Keratinocyte (primary cell): Measurements from ENCODE around the gene HOXD8. TPM values are rescaled to one million over a fixed set of nuclear protein-coding genes. Genes with fewer than 3 reads are reported as not detected.

Experiments used
- DNase-seq: peaks from one replicate; pipeline ENCODE4 v3.0.0-alpha.2; 2011; ENCODE audit warnings: low read depth, missing footprints, low spot score
- FAIRE-seq: peaks from 2 replicates; lab custom pipeline; 2011; peaks lifted over from hg19 to GRCh38; lab: Jason Lieb, UNC
- H2AFZ ChIP-seq: 2 replicates; pipeline ENCODE4 v1.6.0; 2012; ENCODE audit warnings: low read length, control low read depth, inconsistent platforms; ENCODE audit not compliant: control insufficient read depth
- H3K27ac ChIP-seq: 2 replicates; pipeline ENCODE4 v1.5.1; 2011; ENCODE audit warnings: low read length; ENCODE audit not compliant: control insufficient read depth, insufficient read depth
- H3K27me3 ChIP-seq: 3 replicates; pipeline ENCODE4 v1.6.0; 2011; ENCODE audit warnings: low read length; ENCODE audit not compliant: control insufficient read depth, insufficient read depth; ENCODE audit errors: extremely low read depth
- H3K36me3 ChIP-seq, 2 experiments: 2 replicates in 1 of 2; 3 replicates in 1 of 2; pipeline ENCODE4 v1.5.1; 2011; ENCODE audit warnings: low read length in 2 of 2, mild to moderate bottlenecking in 1 of 2; ENCODE audit not compliant: control insufficient read depth in 2 of 2, insufficient read depth in 2 of 2; ENCODE audit errors: extremely low read depth in 1 of 2
- H3K4me1 ChIP-seq: 3 replicates; pipeline ENCODE4 v1.5.1; 2011; ENCODE audit warnings: low read length; ENCODE audit not compliant: control insufficient read depth, insufficient read depth; ENCODE audit errors: extremely low read depth
- H3K4me2 ChIP-seq: 3 replicates; pipeline ENCODE4 v1.6.0; 2011; ENCODE audit warnings: low read depth, low read length; ENCODE audit not compliant: control insufficient read depth, insufficient read depth; ENCODE audit errors: extremely low read depth
- H3K4me3 ChIP-seq, 3 experiments: fragments of 200-600 bp in 1 of 3; sonication (generic) in 1 of 3; 2 replicates in 2 of 3; 3 replicates in 1 of 3; pipeline ENCODE4 v1.5.1; 2011 to 2016; ENCODE audit warnings: low read length in 3 of 3, mild to moderate bottlenecking in 3 of 3, control low read depth in 2 of 3, inconsistent platforms in 1 of 3, low read depth in 1 of 3, mixed read lengths in 1 of 3, mixed run types in 1 of 3, moderate library complexity in 1 of 3; ENCODE audit not compliant: control insufficient read depth in 2 of 3, insufficient read depth in 2 of 3; ENCODE audit errors: extremely low read depth in 1 of 3
- H3K79me2 ChIP-seq: 2 replicates; pipeline ENCODE4 v1.6.0; 2012; ENCODE audit warnings: low read length; ENCODE audit not compliant: control insufficient read depth, insufficient read depth
- H3K9ac ChIP-seq: 3 replicates; pipeline ENCODE4 v1.6.0; 2011; ENCODE audit warnings: low read length; ENCODE audit not compliant: control insufficient read depth, insufficient read depth; ENCODE audit errors: extremely low read depth
- H3K9me1 ChIP-seq: 3 replicates; pipeline ENCODE4 v1.6.0; 2011; ENCODE audit warnings: low read length; ENCODE audit not compliant: control insufficient read depth, insufficient read depth; ENCODE audit errors: extremely low read depth
- H3K9me3 ChIP-seq: 2 replicates; pipeline ENCODE4 v1.5.1; 2012; ENCODE audit warnings: low read depth, low read length; ENCODE audit not compliant: control insufficient read depth
- H4K20me1 ChIP-seq: 3 replicates; pipeline ENCODE4 v1.6.0; 2011; ENCODE audit warnings: low read length; ENCODE audit not compliant: control insufficient read depth, insufficient read depth; ENCODE audit errors: extremely low read depth
- CTCF ChIP-seq, 3 experiments: IDR thresholded peaks in 1 of 3; conservative IDR thresholded peaks in 1 of 3; optimal IDR thresholded peaks in 1 of 3; 2 replicates in 2 of 3; 3 replicates in 1 of 3; pipeline versions ENCODE3 to v1.5.1; 2011; ENCODE audit warnings: low read length in 3 of 3, mild to moderate bottlenecking in 3 of 3, moderate library complexity in 2 of 3, control low read depth in 1 of 3, inconsistent platforms in 1 of 3; ENCODE audit not compliant: insufficient read depth in 2 of 3; ENCODE audit errors: extremely low read depth in 1 of 3
- EZH2 ChIP-seq: IDR thresholded peaks from one replicate; pipeline ENCODE4 v1.6.1; 2012; ENCODE audit warnings: inconsistent platforms, mild to moderate bottlenecking, low read length, moderate library complexity
- dilution Hi-C: fragments of 300-500 bp; cut with MboI; formaldehyde crosslinking; loops from one replicate; pipeline ENCODE4 v1.7.0; 2020; ENCODE audit warnings: low sequenced_read_pairs; ENCODE audit not compliant: extremely low pct_ligation_motif_present
- polyA plus RNA-seq, 5 experiments: library from polyadenylated mRNA; depleted of rRNA in 3 of 5; stranded (reverse) in 3 of 5; stranded (forward) in 1 of 5; unstranded in 1 of 5; fragments of >200 nt; gene quantifications; 1 replicate in 1 of 5; 2 replicates in 3 of 5; 3 replicates in 1 of 5; pipeline versions ENCODE4 v1.2.1 to v1.2.3, GENCODE V29; 2011 to 2012; ENCODE audit warnings: missing spikeins in 2 of 5, low read depth in 1 of 5, low replicate concordance in 1 of 5

HOXD8 gene
- polyA plus RNA-seq, 1 donor (not counting 4 experiments of a cell fraction or from before 2014, with no cell fraction given): not detected

GRCh38 chr2:176137906-176138305, 8.4 kb downstream of the HOXD8 start:
- no peak overlapping the region for H3K27ac ChIP-seq
- no peak overlapping the region for H3K9ac ChIP-seq
- dilution Hi-C loops: no loop called here
- H3K79me2 ChIP-seq: no peaks in the 10 kb centered on the region
- H3K4me1 ChIP-seq: no peaks in the 10 kb centered on the region
- TF ChIP-seq CTCF (optimal IDR thresholded peaks at IDR 0.05 in 1 of 3, IDR thresholded peaks at IDR 0.05 in 1 of 3, conservative IDR thresholded peaks at IDR 0.05 in 1 of 3; ENCODE audit: extremely low read depth in 1 of 3, insufficient read depth in 2 of 3, low read length in 3 of 3) (no peak), EZH2 (no peak)
- FAIRE-seq: no peak
- H3K9me3 ChIP-seq: peaks cover 8% of the 10 kb centered on the region
- no peaks in the 10 kb centered on the region for H3K36me3 ChIP-seq
- no peak for DNase-seq
- H2AFZ ChIP-seq: no peak overlapping the region
- H3K27me3 ChIP-seq: peaks cover 87% of the 10 kb centered on the region
- no peaks in the 10 kb centered on the region for H4K20me1 ChIP-seq
- H3K4me3 ChIP-seq: no peak overlapping the region
- no peaks in the 10 kb centered on the region for H3K9me1 ChIP-seq
- H3K4me2 ChIP-seq: no peak overlapping the region

DNA sequence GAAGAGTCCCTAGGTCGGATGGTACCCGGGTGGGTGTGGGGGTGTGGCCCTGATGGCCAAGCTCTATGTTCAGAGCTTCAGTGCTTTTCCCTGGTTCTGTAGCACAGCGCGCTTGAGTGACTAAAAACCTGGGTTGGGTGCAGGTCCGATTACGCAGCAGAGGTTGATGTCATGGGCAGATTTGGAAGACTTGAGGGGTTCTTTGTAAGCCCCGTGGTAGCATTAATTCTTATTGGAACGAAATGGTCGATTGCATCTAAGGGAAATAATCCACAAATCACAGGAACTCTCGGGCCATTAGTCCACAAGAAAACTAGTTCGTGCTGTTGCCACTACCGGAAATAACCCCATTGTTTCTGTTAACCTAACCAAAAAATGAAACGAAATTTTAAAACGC, 9.0 kb downstream of the HOXD8 start:
- H4K20me1 ChIP-seq: no peaks in the 10 kb centered on the region
- no peak overlapping the region for H3K9ac ChIP-seq
- no peaks in the 10 kb centered on the region for H3K79me2 ChIP-seq
- H3K27ac ChIP-seq: no peak overlapping the region
- FAIRE-seq (no peak), DNase-seq (no peak)
- no peak overlapping the region for H2AFZ ChIP-seq
- H3K36me3 ChIP-seq: no peaks in the 10 kb centered on the region
- no peak overlapping the region for H3K4me2 ChIP-seq
- dilution Hi-C loops: no loop called here
- peaks cover 8% of the 10 kb centered on the region for H3K9me3 ChIP-seq
- H3K9me1 ChIP-seq: no peaks in the 10 kb centered on the region
- no peak for TF ChIP-seq EZH2
- TF ChIP-seq CTCF (optimal IDR thresholded peaks at IDR 0.05 in 1 of 3, IDR thresholded peaks at IDR 0.05 in 1 of 3, conservative IDR thresholded peaks at IDR 0.05 in 1 of 3; ENCODE audit: extremely low read depth in 1 of 3, insufficient read depth in 2 of 3, low read length in 3 of 3): no peak
- no peak overlapping the region for H3K4me3 ChIP-seq
- H3K27me3 ChIP-seq: peaks cover 81% of the 10 kb centered on the region
- no peaks in the 10 kb centered on the region for H3K4me1 ChIP-seq
